Endodermal cell (in vitro differentiated cells): ENCODE measurements around the gene KIF1A. TPM values are rescaled to one million over a fixed set of nuclear protein-coding genes. Genes with fewer than 3 reads are reported as not detected.
A peak's percentile ranks its signal among the peaks of the same experiment; 100 is the strongest.

Experiments
- DNase-seq: peaks from one replicate; pipeline ENCODE4 v3.0.0-alpha.2; 2017
- H3K27ac ChIP-seq: 2 replicates; pipeline ENCODE4 v1.5.1; 2013; ENCODE audit warnings: mild to moderate bottlenecking, low read depth, low read length, moderate library complexity
- H3K27me3 ChIP-seq: 2 replicates; pipeline ENCODE4 v1.6.1; 2013; ENCODE audit warnings: mild to moderate bottlenecking, low read length, moderate library complexity; ENCODE audit not compliant: insufficient read depth, control insufficient read depth, poor library complexity, severe bottlenecking
- H3K36me3 ChIP-seq: 2 replicates; pipeline ENCODE4 v1.7.0; 2013; ENCODE audit warnings: mild to moderate bottlenecking, low read length, moderate library complexity; ENCODE audit not compliant: control insufficient read depth, insufficient read depth
- H3K4me1 ChIP-seq: one replicate; pipeline ENCODE4 v1.7.0; 2013; ENCODE audit warnings: low read length; ENCODE audit not compliant: control insufficient read depth, insufficient read depth
- H3K4me3 ChIP-seq: 2 replicates; pipeline ENCODE4 v1.5.1; 2013; ENCODE audit warnings: mild to moderate bottlenecking, low read length, moderate library complexity
- H3K9ac ChIP-seq: 2 replicates; pipeline ENCODE4 v1.6.1; 2013; ENCODE audit warnings: mild to moderate bottlenecking, low read length, moderate library complexity; ENCODE audit not compliant: poor library complexity, severe bottlenecking; ENCODE audit errors: extremely low read depth
- H3K9me3 ChIP-seq: 2 replicates; pipeline ENCODE4 v1.6.1; 2013; ENCODE audit warnings: mild to moderate bottlenecking, low read length, moderate library complexity; ENCODE audit not compliant: control insufficient read depth
- H3K27ac Mint-ChIP-seq: 2 replicates; pipeline ENCODE4 v1.8.0; 2020; ENCODE audit warnings: mixed read lengths
- H3K27me3 Mint-ChIP-seq: 2 replicates; pipeline ENCODE4 v1.8.0; 2021; ENCODE audit warnings: mild to moderate bottlenecking, mixed read lengths; ENCODE audit not compliant: insufficient read depth
- H3K36me3 Mint-ChIP-seq: 2 replicates; pipeline ENCODE4 v1.8.0; 2020; ENCODE audit warnings: low read depth, mixed read lengths
- H3K4me1 Mint-ChIP-seq: 2 replicates; pipeline ENCODE4 v1.8.0; 2020; ENCODE audit warnings: mixed read lengths
- H3K4me3 Mint-ChIP-seq: 2 replicates; pipeline ENCODE4 v1.8.0; 2020; ENCODE audit warnings: mild to moderate bottlenecking, moderate library complexity, mixed read lengths
- H3K9me3 Mint-ChIP-seq: 2 replicates; pipeline ENCODE4 v1.8.0; 2020; ENCODE audit warnings: mild to moderate bottlenecking, mixed read lengths
- WGBS, 2 experiments: methylation state at CpG; one replicate each; pipeline versions ENCODE4 v1.1.5 to v1.1.7; 2013; ENCODE audit warnings: missing lambda C conversion rate in 2 of 2, mixed read lengths in 1 of 2; ENCODE audit not compliant: insufficient coverage in 1 of 2, insufficient read length in 1 of 2; 5-methylcytosine and 5-hydroxymethylcytosine counted together
- total RNA-seq, 2 donors: library from RNA; stranded (reverse); fragmentation: NEBNext Ultra II Directional in 1 of 2; extraction: Animal tissue kit (Norgen Biotek cat#: 25700) in 1 of 2; gene quantifications; 2 replicates in 1 of 2; 3 replicates in 1 of 2; pipeline ENCODE4 v1.2.1, GENCODE V29; 2021
- TF ChIP-seq, protein P1 (sequence below): fragments of 200-600 bp; sonication (generic); conservative IDR thresholded peaks from 2 replicates; pipeline ENCODE4 v1.5.0; 2021; ENCODE audit warnings: antibody characterized with exemption, mild to moderate bottlenecking

The KIF1A gene
- total RNA-seq, 2 donors from 2014 or later = 58.8 to 83.1 TPM

DNA sequence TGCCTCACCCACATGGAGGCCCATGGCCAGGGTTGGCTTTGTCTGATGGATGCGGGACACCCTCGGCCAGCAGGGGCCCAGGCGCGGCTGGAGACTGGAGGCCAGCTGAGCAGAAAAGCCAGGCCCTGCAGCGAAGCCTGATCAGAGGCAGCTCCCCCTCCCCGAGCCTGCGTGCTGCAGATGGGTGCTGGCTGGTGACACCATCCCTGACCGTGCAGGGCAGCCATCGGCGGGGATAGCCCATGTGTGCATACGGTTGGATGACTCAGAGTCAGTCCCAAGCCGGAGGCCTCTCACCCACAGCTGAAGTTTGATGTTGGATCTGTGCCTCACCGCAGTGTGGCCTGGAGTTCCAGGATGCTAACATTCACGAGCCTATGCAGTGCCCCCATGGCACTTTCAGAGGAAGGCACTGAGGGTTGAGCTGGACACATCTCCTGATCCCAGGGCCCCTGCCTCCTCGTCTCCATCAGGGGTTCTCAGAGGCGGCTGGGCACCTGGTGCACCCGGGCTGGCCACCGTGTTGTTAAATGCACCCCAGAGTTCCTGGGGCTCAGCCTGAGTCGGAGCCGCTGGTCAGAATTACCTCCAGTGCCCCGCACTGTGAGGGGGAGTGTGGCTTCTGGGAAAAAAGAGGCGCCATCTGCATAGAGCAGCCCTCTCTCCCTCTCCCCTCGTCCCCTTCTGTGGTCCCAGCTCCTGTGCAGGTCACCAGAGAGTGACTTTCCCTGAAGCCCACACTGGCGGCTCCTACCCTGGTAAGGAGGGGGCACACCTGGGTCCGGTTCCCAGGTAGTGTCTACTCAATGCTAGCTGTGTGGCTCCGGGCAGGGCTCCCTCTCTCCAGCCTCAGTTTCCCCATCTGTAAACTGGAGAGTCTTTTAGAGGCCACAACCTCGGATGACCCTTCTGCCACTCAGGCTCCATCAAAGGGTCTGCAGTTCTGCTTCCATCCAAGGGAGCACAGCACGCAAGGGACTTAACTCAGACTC is 19.4 kb upstream of the KIF1A start:
- H3K27ac Mint-ChIP-seq = no peak overlapping the region
- H3K27ac ChIP-seq = no peak overlapping the region
- no peaks in the 10 kb centered on the region for H3K36me3 ChIP-seq
- no peaks in the 10 kb centered on the region for H3K36me3 Mint-ChIP-seq
- H3K27me3 ChIP-seq = peaks cover 4% of the 10 kb centered on the region
- DNase-seq = peak; percentile 42
- H3K4me3 ChIP-seq = no peak overlapping the region
- WGBS, 2 experiments = 91 to 96% methylated on average over 20 to 28 of the region's 28 CpGs
- no peaks in the 10 kb centered on the region for H3K4me1 Mint-ChIP-seq
- H3K9me3 Mint-ChIP-seq = no peaks in the 10 kb centered on the region
- H3K9me3 ChIP-seq = no peaks in the 10 kb centered on the region
- H3K4me3 Mint-ChIP-seq = no peak overlapping the region
- TF ChIP-seq, protein P1, sequence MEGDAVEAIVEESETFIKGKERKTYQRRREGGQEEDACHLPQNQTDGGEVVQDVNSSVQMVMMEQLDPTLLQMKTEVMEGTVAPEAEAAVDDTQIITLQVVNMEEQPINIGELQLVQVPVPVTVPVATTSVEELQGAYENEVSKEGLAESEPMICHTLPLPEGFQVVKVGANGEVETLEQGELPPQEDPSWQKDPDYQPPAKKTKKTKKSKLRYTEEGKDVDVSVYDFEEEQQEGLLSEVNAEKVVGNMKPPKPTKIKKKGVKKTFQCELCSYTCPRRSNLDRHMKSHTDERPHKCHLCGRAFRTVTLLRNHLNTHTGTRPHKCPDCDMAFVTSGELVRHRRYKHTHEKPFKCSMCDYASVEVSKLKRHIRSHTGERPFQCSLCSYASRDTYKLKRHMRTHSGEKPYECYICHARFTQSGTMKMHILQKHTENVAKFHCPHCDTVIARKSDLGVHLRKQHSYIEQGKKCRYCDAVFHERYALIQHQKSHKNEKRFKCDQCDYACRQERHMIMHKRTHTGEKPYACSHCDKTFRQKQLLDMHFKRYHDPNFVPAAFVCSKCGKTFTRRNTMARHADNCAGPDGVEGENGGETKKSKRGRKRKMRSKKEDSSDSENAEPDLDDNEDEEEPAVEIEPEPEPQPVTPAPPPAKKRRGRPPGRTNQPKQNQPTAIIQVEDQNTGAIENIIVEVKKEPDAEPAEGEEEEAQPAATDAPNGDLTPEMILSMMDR = no peak
- no peak overlapping the region for H3K9ac ChIP-seq
- H3K4me1 ChIP-seq = no peaks in the 10 kb centered on the region
- H3K27me3 Mint-ChIP-seq = peaks cover 10% of the 10 kb centered on the region

DNA sequence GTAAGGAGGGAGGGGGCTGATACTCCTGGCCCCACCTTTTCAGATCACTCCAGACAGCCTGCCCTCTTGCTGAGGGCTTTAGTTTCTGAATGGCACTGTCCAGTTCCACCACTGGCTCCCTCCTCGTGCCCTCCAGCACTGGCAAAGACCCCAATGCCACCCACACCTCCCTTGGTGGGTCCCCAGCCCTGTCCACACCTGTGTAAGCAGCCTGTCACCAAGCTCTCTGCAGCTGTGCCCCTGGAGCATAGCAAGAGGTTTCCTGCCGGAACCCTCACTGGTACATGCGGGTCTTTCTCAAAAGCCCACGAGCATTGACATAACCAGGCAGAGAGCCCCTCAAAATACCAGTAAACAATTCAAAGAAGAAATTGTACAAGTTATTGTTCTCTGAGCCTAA is 17.6 kb upstream of the KIF1A start:
- WGBS, 2 experiments = 85% methylated on average over 4 of the region's 4 CpGs; no CpG with 5 or more reads in 1 of the 2 experiments
- no peaks in the 10 kb centered on the region for H3K36me3 ChIP-seq
- peaks cover 12% of the 10 kb centered on the region for H3K27me3 ChIP-seq
- H3K9ac ChIP-seq = no peak overlapping the region
- Mint-ChIP-seq H3K36me3 (no peaks in the 10 kb centered on the region), H3K9me3 (no peaks in the 10 kb centered on the region), H3K4me3 (no peak overlapping the region), H3K4me1 (no peaks in the 10 kb centered on the region), H3K27ac (no peak overlapping the region), H3K27me3 (peaks cover 21% of the 10 kb centered on the region)
- TF ChIP-seq, protein P1 = no peak
- no peaks in the 10 kb centered on the region for H3K9me3 ChIP-seq
- H3K27ac ChIP-seq = no peak overlapping the region
- no peaks in the 10 kb centered on the region for H3K4me1 ChIP-seq
- DNase-seq = no peak
- H3K4me3 ChIP-seq = no peak overlapping the region

DNA sequence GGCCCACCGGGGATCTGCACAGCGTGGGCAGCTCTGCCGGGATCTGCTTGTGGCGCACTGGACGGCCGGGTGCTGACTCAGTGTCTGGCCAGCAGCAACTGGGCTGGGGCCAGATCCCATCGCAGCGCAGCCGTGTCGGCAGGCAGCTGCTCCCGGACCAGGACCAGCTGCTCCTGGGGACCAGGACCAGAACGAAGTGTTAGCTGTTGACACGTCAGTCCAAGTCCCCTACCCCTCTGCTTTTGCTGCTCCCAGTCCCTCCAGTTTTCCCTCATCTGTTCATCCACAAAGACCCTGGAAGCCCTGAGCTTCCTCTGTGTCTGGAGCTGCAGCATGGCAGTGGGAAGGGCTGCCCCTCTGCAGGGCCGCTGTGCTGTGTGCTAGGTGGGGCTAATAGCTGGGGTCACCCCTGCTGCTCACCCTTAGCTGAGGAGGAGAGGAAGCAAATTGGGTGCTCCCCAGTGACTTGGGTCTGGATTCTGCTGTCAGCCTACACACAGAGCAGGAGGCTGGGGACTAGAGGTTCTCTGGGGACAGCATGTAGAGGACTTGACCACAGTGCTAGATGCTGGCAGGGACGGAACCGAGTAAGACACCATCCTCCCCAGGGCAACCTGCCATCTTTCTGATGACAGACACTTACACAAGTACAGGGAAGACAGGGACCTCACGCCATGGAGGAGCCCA is 16.9 kb upstream of the KIF1A start:
- no peaks in the 10 kb centered on the region for H3K4me1 Mint-ChIP-seq
- H3K27ac Mint-ChIP-seq = no peak overlapping the region
- H3K9me3 Mint-ChIP-seq = no peaks in the 10 kb centered on the region
- H3K27ac ChIP-seq = no peak overlapping the region
- H3K36me3 ChIP-seq = no peaks in the 10 kb centered on the region
- H3K4me1 ChIP-seq = no peaks in the 10 kb centered on the region
- no peak for DNase-seq
- TF ChIP-seq, protein P1 = no peak
- peaks cover 13% of the 10 kb centered on the region for H3K27me3 ChIP-seq
- WGBS, 2 experiments = 87 to 94% methylated on average over 7 to 17 of the region's 17 CpGs
- H3K4me3 ChIP-seq = no peak overlapping the region
- H3K27me3 Mint-ChIP-seq = peaks cover 23% of the 10 kb centered on the region
- no peak overlapping the region for H3K9ac ChIP-seq
- no peaks in the 10 kb centered on the region for H3K36me3 Mint-ChIP-seq
- no peak overlapping the region for H3K4me3 Mint-ChIP-seq
- H3K9me3 ChIP-seq = no peaks in the 10 kb centered on the region
